HG03066 (cell line): ENCODE measurements around the gene YBX2.

Source experiments
- ATAC-seq: cut with Tn5 transposase; IDR thresholded peaks from one replicate; pipeline ENCODE4 v1.9.1; 2021; ENCODE audit warnings: low read depth; ENCODE audit not compliant: unreplicated experiment

YBX2 gene

DNA sequence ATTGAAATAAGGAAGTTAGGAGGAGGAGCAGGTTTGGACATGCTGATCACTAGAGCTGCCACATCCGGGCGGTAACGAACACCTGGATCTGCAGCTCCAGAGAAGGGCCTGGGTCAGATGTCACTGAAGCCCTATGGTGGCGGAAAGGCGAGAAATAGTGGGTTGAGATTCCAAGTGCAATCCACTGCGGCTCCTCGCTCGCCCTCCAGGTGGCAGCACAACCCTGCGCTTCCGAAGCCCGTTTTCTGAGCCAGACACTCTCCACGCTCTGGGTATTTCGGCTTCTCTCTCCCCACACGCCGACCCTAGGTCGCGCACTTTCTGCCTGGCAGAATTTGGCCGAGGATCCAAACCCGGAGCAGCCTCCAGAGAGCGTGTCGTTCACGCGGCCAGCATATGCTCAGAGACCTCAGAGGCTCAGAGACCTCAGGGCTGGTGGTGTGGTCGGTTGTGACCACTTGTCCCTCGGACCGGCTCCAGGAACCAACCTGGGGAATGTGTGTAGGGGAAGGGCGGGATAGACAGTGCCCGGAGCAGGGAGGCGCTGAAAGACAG lies 13.8 kb downstream of the YBX2 start:
- peak; percentile 59 for ATAC-seq

GRCh38 chr17:7279448-7279847 lies 15.0 kb downstream of the YBX2 start:
- no peak for ATAC-seq

GRCh38 chr17:7266784-7267183 lies 27.7 kb downstream of the YBX2 start:
- ATAC-seq, result no peak

DNA sequence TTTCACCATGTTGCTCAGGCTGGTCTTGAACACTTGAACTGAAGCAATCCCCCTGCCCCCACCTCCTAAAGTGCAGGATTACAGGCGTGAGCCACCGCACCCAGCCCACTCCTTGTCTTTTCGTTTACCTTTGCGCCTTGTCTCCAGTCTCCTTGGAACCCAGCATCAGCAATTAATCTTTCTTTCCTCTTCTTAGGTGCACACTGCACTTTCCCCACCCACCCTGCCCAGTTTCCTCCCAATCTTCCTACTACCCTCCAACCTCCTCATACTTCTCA lies 30.7 kb downstream of the YBX2 start:
- ATAC-seq, result no peak

- no peak for ATAC-seq
Observed at GRCh38 chr17:7262935-7263800, 31.3 kb downstream of the YBX2 start.

DNA sequence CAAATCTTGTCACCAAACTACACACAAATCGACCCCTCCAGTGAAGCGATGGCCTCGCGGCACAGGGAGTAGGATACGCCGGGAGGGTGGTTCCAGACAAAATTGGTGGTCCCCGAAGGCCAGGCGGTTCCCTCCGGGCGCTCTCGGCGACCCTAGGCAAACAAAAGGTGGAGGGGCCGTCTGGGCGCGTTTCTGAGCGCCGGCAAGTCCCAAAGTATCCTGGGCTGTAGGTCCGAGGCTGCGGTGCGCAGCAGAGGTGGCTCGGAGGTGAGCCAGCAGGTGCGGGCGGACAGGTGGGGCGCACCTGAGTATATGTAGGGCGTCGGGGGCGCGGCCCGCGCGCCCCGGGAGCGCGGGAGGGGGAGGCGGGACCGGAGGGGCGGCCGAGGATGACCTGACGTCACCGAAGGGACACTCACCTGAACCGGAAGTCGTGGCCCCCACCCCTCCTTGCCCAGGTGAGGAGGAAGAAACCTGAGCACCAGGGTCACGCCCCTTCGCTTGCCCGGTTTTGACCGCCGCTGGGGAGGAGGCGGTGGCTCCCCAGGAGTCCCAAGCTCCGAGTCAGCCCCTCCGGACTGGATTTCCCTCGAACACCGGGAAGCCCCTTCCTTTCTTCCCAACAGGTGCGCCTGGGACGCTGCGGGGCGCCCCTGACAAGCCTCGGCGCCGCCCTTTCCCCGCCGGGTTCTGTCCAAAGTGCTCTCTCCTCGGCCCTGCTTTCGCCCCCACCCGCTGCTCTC lies 32.1 kb downstream of the YBX2 start, which contains the start of gene CLDN7:
CLDN7 (minus strand) TSS at position 287 of the 743 bp plus-strand sequence. CDS start 435 bp downstream, outside the sequence.
- ATAC-seq, result no peak

DNA sequence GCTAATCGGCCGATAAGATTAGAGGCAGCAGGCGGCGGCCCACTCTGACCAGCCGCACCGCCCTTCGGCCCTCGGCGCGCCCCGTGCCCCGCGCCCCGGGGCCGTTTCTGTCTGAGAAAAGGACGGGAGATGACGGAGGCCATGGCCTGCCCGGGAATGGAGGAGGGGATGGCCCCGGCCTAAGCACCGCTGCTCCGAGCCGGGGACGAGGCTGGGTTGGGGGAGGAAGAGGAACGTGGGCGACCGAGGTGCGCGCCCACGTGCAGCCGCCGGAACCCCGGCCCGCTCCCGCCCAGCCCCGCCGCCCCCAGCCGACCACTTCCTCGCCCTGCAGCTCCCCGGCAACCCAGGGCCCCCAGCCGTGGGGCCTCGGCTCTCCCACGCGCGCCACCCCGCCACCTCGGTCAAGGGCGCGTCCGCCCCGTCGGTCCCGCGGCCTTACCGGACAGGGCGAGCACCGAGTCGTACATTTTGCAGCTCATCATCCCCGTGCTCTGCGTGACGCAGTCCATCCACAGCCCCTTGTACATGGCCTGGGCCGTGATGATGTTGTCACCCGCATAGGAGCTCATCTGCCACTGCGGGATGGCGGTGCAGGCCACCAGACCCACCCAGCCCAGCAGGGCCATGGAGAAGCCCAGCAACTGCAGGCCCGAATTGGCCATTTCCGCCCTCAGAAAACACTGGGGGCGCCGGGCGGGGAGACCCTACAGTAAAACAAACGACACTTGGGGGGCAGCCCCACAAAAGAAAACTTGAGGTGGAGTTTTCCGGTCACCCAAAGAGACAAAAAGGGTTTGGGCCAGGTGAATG lies 32.9 kb downstream of the YBX2 start:
- no peak for ATAC-seq

- no peak for ATAC-seq
Observed at GRCh38 chr17:7260651-7261378, 33.6 kb downstream of the YBX2 start.

DNA sequence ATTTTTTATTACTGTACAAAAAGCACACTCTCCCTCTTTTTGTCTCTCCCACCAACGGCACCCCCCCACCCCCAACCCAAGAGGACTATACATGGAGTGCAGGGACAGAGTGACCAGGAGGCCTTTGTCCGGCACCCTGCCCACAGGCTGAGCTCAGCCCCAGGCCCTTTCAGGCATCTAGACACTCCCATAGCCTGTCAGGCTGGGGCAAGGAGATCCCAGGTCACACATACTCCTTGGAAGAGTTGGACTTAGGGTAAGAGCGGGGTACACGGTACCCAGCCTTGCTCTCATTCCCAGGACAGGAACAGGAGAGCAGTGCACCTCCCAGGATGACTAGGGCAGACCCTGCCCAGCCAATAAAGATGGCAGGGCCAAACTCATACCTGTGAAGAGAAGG lies 34.3 kb downstream of the YBX2 start:
- ATAC-seq, result no peak

DNA sequence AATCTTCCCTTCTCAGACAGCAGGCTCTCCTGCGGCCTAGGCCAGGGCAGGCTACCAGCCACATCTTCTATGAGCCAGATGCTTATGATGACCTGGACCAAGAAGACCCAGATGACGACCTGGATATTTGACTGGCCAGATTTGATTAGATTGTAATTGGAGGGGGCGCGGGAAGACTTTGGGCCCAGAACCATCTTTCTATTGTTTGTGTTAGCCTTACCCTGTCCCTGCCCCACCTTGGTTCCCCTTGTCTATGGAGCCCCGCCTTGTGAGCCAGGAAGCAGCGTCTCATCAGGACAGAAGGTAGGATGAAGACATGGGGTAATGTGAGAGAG lies 34.9 kb downstream of the YBX2 start:
- no peak for ATAC-seq

- no peak for ATAC-seq
Observed at GRCh38 chr17:7258731-7259554, 35.5 kb downstream of the YBX2 start.

- ATAC-seq, result no peak
Observed at GRCh38 chr17:7256766-7257456, 37.5 kb downstream of the YBX2 start.

DNA sequence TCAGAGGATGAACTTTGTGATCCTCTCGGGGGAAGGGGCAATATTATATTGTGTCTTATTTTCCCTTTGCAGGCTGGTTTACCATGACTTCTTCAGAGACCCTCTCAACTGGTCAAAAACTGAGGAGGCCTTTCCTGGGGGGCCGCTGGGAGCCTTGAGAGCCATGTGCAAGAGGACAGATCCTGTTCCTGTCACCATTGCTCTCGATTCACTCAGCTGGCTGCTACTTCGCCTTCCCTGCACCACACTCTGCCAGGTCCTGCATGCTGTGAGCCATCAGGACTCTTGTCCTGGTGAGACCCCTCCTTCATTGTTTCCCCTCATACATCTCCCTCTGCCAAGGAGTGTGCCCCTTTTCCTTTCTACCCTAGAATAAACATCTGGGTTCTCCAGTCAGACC lies 39.9 kb downstream of the YBX2 start:
- ATAC-seq, result no peak

DNA sequence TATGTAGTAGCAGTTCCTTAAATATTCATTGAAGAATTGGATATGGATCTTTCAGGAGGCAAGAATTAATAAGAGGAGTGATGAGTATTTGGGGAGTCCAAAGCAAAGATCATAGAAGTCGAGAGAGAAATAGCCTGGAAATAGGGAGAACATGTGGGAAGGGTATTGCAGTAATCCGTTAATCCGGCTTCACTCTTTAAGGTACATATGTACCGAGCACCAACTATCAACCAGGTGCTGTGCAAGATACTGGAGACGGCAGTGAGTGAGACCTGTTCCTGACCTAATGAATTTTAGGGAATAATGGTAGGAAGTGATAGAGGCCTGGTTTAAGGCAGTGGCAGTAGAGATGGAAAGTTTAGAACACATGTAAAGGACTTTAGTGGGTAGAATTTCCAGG lies 41.4 kb downstream of the YBX2 start:
- ATAC-seq, result no peak

DNA sequence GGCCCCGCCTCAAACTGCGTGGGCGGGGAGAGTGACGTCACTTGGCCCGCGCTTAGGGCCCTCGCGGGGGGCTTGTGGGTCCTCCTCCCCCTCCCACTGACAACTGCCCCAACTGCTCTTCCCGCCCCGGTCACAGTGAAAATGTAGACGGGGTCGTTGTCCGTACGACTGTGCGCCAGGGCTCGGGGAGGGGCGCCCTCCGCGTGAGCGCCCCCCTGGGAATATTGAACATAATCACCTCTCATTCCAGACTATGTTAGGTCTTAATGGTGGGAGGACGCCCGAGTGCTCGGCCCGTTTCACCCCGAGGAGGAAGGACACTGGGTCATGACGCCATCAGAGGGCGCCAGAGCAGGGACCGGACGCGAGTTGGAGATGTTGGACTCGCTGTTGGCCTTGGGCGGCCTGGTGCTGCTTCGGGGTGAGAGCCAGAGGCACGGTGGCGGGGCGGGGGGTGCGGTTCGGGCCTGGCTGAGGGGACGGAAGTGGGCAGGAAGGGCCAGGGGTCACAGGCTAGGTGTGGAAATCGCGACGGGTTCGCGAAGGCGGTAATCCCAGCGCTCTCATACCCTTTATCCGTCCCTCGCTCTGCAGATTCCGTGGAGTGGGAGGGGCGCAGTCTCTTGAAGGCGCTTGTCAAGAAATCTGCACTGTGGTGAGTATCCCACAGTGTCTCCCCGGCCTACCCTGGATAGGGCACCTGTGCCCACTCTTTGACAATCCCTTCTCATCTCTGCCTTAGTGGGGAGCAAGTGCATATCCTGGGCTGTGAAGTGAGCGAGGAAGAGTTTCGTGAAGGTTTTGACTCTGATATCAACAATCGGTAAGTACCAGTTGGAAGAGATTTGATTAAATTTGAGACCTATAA lies 42.0 kb downstream of the YBX2 start, which contains the start of gene ELP5:
ELP5 (plus strand) TSS at position 40 of the 868 bp plus-strand sequence; CDS start at position 376, 336 bp downstream.
- peak; percentile 50 for ATAC-seq

GRCh38 chr17:7251661-7252175 lies 42.7 kb downstream of the YBX2 start, which contains the start of gene CTDNEP1:
TSS of gene CTDNEP1 (minus strand) at chr17:7251734. CDS start at chr17:7251296, 438 bp downstream.
- ATAC-seq, result peak; percentile 87
